Stimulated activated CD8-positive, alpha-beta memory T cell treated with anti-CD3 and anti-CD28 coated beads, Interleukin-12 subunit alpha, Interleukin-12 subunit beta, amount 100 ng/mL, for 24 hours (primary cell): Measurements from ENCODE around the gene PLPPR3.
"Not testable (repeated sequence)": the region's sequence is repeated elsewhere in the genome, so short reads cannot be mapped to it uniquely, and the experiment has no call there.

Experiments
- DNase-seq: peaks from one replicate; pipeline ENCODE4 v3.0.0-alpha.2; 2020; ENCODE audit errors: extremely low read depth

PLPPR3 gene

GRCh38 chr19:829129-829758 is 7.5 kb upstream of the PLPPR3 start:
- DNase-seq = no peak

GRCh38 chr19:827710-828321 is 6.1 kb upstream of the PLPPR3 start, which contains the start of gene AZU1:
Gene AZU1, plus strand, starts transcription at chr19:827837. Its CDS starts 10 bp downstream, at chr19:827847.
- no peak for DNase-seq

- DNase-seq = no peak
These were observed 5.6 kb upstream of the PLPPR3 start for GRCh38 chr19:827314-827709.

- DNase-seq = no peak
These were observed 4.3 kb upstream of the PLPPR3 start for GRCh38 chr19:825897-826644.

- no peak for DNase-seq
These were observed 3.1 kb upstream of the PLPPR3 start for GRCh38 chr19:824885-825284.

- no peak for DNase-seq
These were observed 1.9 kb upstream of the PLPPR3 start for GRCh38 chr19:823565-824121.

GRCh38 chr19:821231-821824 is 427 bp downstream of the PLPPR3 start:
- DNase-seq = no peak

GRCh38 chr19:820212-820611 is 1.5 kb downstream of the PLPPR3 start:
- DNase-seq = not testable (repeated sequence)

GRCh38 chr19:816500-816857 is 5.3 kb downstream of the PLPPR3 start:
- DNase-seq = no peak

- DNase-seq = no peak
These were observed 5.8 kb downstream of the PLPPR3 start for GRCh38 chr19:815775-816499.

- DNase-seq = no peak
These were observed 6.5 kb downstream of the PLPPR3 start for GRCh38 chr19:815079-815774.

- no peak for DNase-seq
These were observed 7.3 kb downstream of the PLPPR3 start for GRCh38 chr19:814152-815078.

- DNase-seq = no peak
These were observed 8.3 kb downstream of the PLPPR3 start for GRCh38 chr19:813219-814151.

GRCh38 chr19:812747-813218 is 9.0 kb downstream of the PLPPR3 start:
- no peak for DNase-seq

GRCh38 chr19:812049-812746 is 9.6 kb downstream of the PLPPR3 start:
- DNase-seq = no peak

- DNase-seq = no peak
These were observed 10.2 kb downstream of the PLPPR3 start for GRCh38 chr19:811506-812048.

GRCh38 chr19:810883-811489 is 10.8 kb downstream of the PLPPR3 start:
- no peak for DNase-seq
